ENCODE measurements around the gene PCGF3.
"Not testable (repeated sequence)": the region's sequence is repeated elsewhere in the genome, so short reads cannot be mapped to it uniquely, and the experiment has no call there.

Gene PCGF3

GRCh38 chr4:776743-777441 is 71.3 kb downstream of the PCGF3 start:
- DNase-seq (ENCODE audit: extremely low read depth in 1 of 2, low read depth in 1 of 2): no peak

GRCh38 chr4:777520-778262 is 72.1 kb downstream of the PCGF3 start:
- DNase-seq (ENCODE audit: extremely low read depth in 1 of 2, low read depth in 1 of 2): no peak

GRCh38 chr4:779555-779954 is 73.9 kb downstream of the PCGF3 start:
- DNase-seq (ENCODE audit: extremely low read depth in 1 of 2, low read depth in 1 of 2): no peak

GRCh38 chr4:780255-780654 is 74.6 kb downstream of the PCGF3 start:
- DNase-seq (ENCODE audit: extremely low read depth in 1 of 2, low read depth in 1 of 2): not testable (repeated sequence)

GRCh38 chr4:780716-781492 is 75.3 kb downstream of the PCGF3 start:
- no peak for DNase-seq (ENCODE audit: extremely low read depth in 1 of 2, low read depth in 1 of 2)

- DNase-seq (ENCODE audit: extremely low read depth in 1 of 2, low read depth in 1 of 2): peak; percentile 97 to 99
These were observed 76.0 kb downstream of the PCGF3 start for GRCh38 chr4:781493-782216.

- no peak for DNase-seq (ENCODE audit: extremely low read depth in 1 of 2, low read depth in 1 of 2)
These were observed 79.0 kb downstream of the PCGF3 start for GRCh38 chr4:784401-785331.

- no peak for DNase-seq (ENCODE audit: extremely low read depth in 1 of 2, low read depth in 1 of 2)
These were observed 79.9 kb downstream of the PCGF3 start for GRCh38 chr4:785332-786073.

- DNase-seq (ENCODE audit: extremely low read depth in 1 of 2, low read depth in 1 of 2): no peak
These were observed 80.6 kb downstream of the PCGF3 start for GRCh38 chr4:786074-786741.

- no peak for DNase-seq (ENCODE audit: extremely low read depth in 1 of 2, low read depth in 1 of 2)
These were observed 81.2 kb downstream of the PCGF3 start for GRCh38 chr4:786861-787300.

- DNase-seq (ENCODE audit: extremely low read depth in 1 of 2, low read depth in 1 of 2): no peak
These were observed 81.9 kb downstream of the PCGF3 start for GRCh38 chr4:787561-787981.

GRCh38 chr4:788006-788635 is 82.5 kb downstream of the PCGF3 start:
- DNase-seq (ENCODE audit: extremely low read depth in 1 of 2, low read depth in 1 of 2): no peak

GRCh38 chr4:788636-789297 is 83.1 kb downstream of the PCGF3 start:
- DNase-seq (ENCODE audit: extremely low read depth in 1 of 2, low read depth in 1 of 2): no peak

GRCh38 chr4:789571-790465 is 84.2 kb downstream of the PCGF3 start:
- DNase-seq (ENCODE audit: extremely low read depth in 1 of 2, low read depth in 1 of 2): no peak

GRCh38 chr4:790466-790820 is 84.8 kb downstream of the PCGF3 start:
- no peak for DNase-seq (ENCODE audit: extremely low read depth in 1 of 2, low read depth in 1 of 2)

- DNase-seq (ENCODE audit: extremely low read depth in 1 of 2, low read depth in 1 of 2): no peak
These were observed 85.7 kb downstream of the PCGF3 start for GRCh38 chr4:791252-791897.
